Endothelial cell of umbilical vein (primary cell): ENCODE results near the gene NEURL2.

Experiments used
- CTCF ChIP-seq, 2 donors: IDR thresholded peaks; 1 replicate in 1 of 2; 2 replicates in 1 of 2; pipeline ENCODE4 v1.5.1; 2011; ENCODE audit warnings: low read length in 2 of 2, mild to moderate bottlenecking in 2 of 2, moderate library complexity in 2 of 2, control low read depth in 1 of 2, inconsistent platforms in 1 of 2, low read depth in 1 of 2; ENCODE audit not compliant: insufficient read depth in 1 of 2; ENCODE audit errors: extremely low read depth in 1 of 2
- EZH2 ChIP-seq: IDR thresholded peaks from 2 replicates; pipeline ENCODE4 v1.6.1; 2012; ENCODE audit warnings: borderline replicate concordance, low read depth, mild to moderate bottlenecking, moderate library complexity, low read length, inconsistent platforms; ENCODE audit not compliant: severe bottlenecking
- FOS ChIP-seq: IDR thresholded peaks from 2 replicates; pipeline ENCODE4 v1.6.1; 2011; ENCODE audit warnings: mild to moderate bottlenecking, low read length, moderate library complexity, borderline replicate concordance; ENCODE audit not compliant: insufficient read depth
- POLR2A ChIP-seq: IDR thresholded peaks from 2 replicates; pipeline ENCODE4 v1.6.1; 2012; ENCODE audit warnings: low read depth, mild to moderate bottlenecking, control low read depth, low read length
- POLR2AphosphoS5 ChIP-seq: IDR thresholded peaks from 2 replicates; pipeline ENCODE4 v1.6.1; 2012; ENCODE audit warnings: low read depth, mild to moderate bottlenecking, control low read depth, low read length, moderate library complexity; ENCODE audit not compliant: insufficient read depth

DNA sequence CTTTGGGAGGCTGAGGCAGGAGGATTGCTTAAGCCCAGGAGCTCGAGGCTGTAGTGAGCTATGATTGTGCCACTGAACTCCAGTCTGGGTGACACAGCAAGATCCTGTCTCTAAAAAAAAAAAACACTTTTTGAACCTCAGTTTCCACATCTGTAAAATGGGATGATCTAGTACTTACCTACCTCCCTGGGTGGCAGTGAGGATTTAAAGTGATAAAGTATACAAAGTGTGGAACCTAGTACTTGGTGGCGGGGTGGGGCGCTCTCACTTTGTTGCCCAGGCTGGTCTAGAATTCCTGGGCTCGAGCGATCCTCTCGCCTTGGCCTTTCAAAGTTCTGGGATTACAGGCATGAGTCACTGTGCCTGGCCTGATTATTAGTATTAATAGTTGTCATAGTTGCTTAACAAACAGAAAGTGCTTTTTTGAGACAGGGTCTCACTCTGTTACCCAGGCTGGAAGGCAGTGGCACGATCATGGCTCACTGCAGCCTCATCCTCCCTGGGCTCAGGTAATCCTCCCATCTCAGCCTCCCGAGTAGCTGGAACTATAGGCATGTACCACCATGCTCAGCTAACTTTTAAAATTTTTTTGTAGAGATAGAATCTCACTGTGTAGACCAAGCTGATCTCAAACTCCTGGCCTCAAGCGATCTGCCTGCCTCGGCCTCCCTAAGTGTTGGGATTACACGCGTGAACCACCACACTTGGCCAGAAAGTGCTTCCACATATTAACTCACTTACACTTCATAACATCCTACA lies 27.9 kb upstream of the NEURL2 start:
- TF ChIP-seq CTCF (IDR thresholded peaks at IDR 0.05; ENCODE audit: extremely low read depth in 1 of 2, insufficient read depth in 1 of 2, low read depth in 1 of 2, low read length in 2 of 2) (no peak), POLR2AphosphoS5 (no peak), FOS (no peak), POLR2A (no peak), EZH2 (no peak)
